ENCODE data around the gene ECI1. TPM values are rescaled to one million over a fixed set of nuclear protein-coding genes. Genes with fewer than 3 reads are reported as not detected.

The ECI1 gene
- total and polyA plus RNA-seq, 2 of the 13 experiments (the other 11 are each of a cell fraction or from before 2014, with no cell fraction given), result 82.0 to 102 TPM

- no TSS peak for BruUV-seq (replicated peaks)
- Histone ChIP-seq H3K4me1 (ENCODE audit: insufficient read depth, low read length) (peaks cover 3% of the 10 kb centered on the region; the same call in 1 of the 2 replicates), H4K20me1 (ENCODE audit: insufficient read depth, low read length) (no peaks in the 10 kb centered on the region), H3K36me3 (replicated peaks in 1 of 2; ENCODE audit: control insufficient read depth in 1 of 2, insufficient read depth in 2 of 2, low read length in 2 of 2) (no peaks in the 10 kb centered on the region), H3K27me3 (ENCODE audit: control insufficient read depth in 1 of 2, insufficient read depth in 2 of 2, low read length in 2 of 2) (peaks cover 31 to 86% of the 10 kb centered on the region in 2 experiments; a peak in 4 of 5 replicates), H3K4me2 (ENCODE audit: low read depth, low read length) (no peak overlapping the region), H2AFZ (ENCODE audit: low read length) (no peak overlapping the region), H3K4me3 (replicated peaks in 1 of 3; ENCODE audit: insufficient read depth in 1 of 3, low read depth in 2 of 3, low read length in 3 of 3) (no peak overlapping the region), H3K27ac (ENCODE audit: extremely low read length, insufficient read depth, low read length) (no peak overlapping the region), H3K79me2 (ENCODE audit: insufficient read depth, low read length) (no peaks in the 10 kb centered on the region), H3K9ac (ENCODE audit: insufficient read depth, low read depth, low read length) (no peak overlapping the region), H3K9me3 (ENCODE audit: low read length) (no peaks in the 10 kb centered on the region)
- ATAC-seq (no peak), DNase-seq (ENCODE audit: low spot score) (no peak), FAIRE-seq (no peak)
- WGBS (ENCODE audit: low lambda C conversion rate), result 8% methylated on average over 4 of the region's 26 CpGs
- POLR2A ChIA-PET, result no interaction called here
- CTCF ChIA-PET (ENCODE audit: low intra/inter-chr PET ratio, low total read pairs), result no interaction called here
- TF ChIP-seq FOSL1 (CRISPR knock-in tag; IDR thresholded peaks at IDR 0.05; ENCODE audit: borderline replicate concordance) (no peak), SSRP1 (CRISPR knock-in tag; IDR thresholded peaks at IDR 0.05) (no peak), ZNF773 (CRISPR knock-in tag; IDR thresholded peaks at IDR 0.05; ENCODE audit: borderline replicate concordance) (no peak), FOXP4 (CRISPR knock-in tag; IDR thresholded peaks at IDR 0.05) (no peak), EP300 (IDR thresholded peaks at IDR 0.05; ENCODE audit: low read depth in 2 of 2, low read length in 2 of 2) (no peak), EP300 (CRISPR knock-in tag; IDR thresholded peaks at IDR 0.05; ENCODE audit: borderline replicate concordance) (no peak), CBX5 (CRISPR knock-in tag; IDR thresholded peaks at IDR 0.05; ENCODE audit: borderline replicate concordance) (no peak), IRF1 (CRISPR knock-in tag; IDR thresholded peaks at IDR 0.05; ENCODE audit: low read depth) (no peak), ZNF572 (CRISPR knock-in tag; IDR thresholded peaks at IDR 0.05) (no peak), ZNF18 (CRISPR knock-in tag; IDR thresholded peaks at IDR 0.05; ENCODE audit: insufficient replicate concordance) (no peak), ZNF530 (CRISPR knock-in tag; IDR thresholded peaks at IDR 0.05; ENCODE audit: low read depth) (no peak), NFIB (CRISPR knock-in tag; IDR thresholded peaks at IDR 0.05; ENCODE audit: borderline replicate concordance) (no peak)
- intact Hi-C loops (cut with micrococcal nuclease; ENCODE audit: unreplicated experiment) (no loop called here), in situ Hi-C loops (cut with HindIII; ENCODE audit: extremely low pct_ligation_motif_present, low pct_unique_long_range_greater_than_20kb) (no loop called here)
Observed at GRCh38 chr16:2282866-2283555, 31.6 kb upstream of the ECI1 start.

All from HepG2 (cell line).